GM10248 (cell line): ENCODE measurements around the gene KHK.

Experiments used
- CTCF ChIA-PET: fragments of 300-600 bp; sonication (Branson Sonifier 250); formaldehyde crosslinking; extraction: SDS; loops from one replicate; lab custom pipeline; 2021; ENCODE audit warnings: antibody characterized with exemption; lab: Yijun Ruan, JAX
- POLR2A ChIA-PET: fragments of 350-650 bp; sonication (Branson Sonifier 250); formaldehyde crosslinking; extraction: SDS; loops from one replicate; lab custom pipeline; 2020; ENCODE audit warnings: antibody characterized with exemption; lab: Yijun Ruan, JAX
- DNase-seq: peaks from one replicate; pipeline ENCODE4 v3.0.0; 2012; ENCODE audit errors: extremely low spot score
- TF ChIP-seq, protein P1 (sequence below): IDR thresholded peaks from 2 replicates; pipeline ENCODE4 v1.5.1; 2012; ENCODE audit warnings: mild to moderate bottlenecking, low read depth; ENCODE audit errors: extremely low read depth, missing control alignments, control extremely low read depth

The KHK gene

GRCh38 chr2:27095745-27096651, 9.4 kb downstream of the KHK start:
- CTCF ChIA-PET, result interaction anchor here (1.0 to 10.8 kb wide), 11 partner anchors 10 to 207 kb away, joined by 3 to 136 read pairs (median 5); partner anchors contain the start of genes KHK and TRIM54
- TF ChIP-seq, protein P1, sequence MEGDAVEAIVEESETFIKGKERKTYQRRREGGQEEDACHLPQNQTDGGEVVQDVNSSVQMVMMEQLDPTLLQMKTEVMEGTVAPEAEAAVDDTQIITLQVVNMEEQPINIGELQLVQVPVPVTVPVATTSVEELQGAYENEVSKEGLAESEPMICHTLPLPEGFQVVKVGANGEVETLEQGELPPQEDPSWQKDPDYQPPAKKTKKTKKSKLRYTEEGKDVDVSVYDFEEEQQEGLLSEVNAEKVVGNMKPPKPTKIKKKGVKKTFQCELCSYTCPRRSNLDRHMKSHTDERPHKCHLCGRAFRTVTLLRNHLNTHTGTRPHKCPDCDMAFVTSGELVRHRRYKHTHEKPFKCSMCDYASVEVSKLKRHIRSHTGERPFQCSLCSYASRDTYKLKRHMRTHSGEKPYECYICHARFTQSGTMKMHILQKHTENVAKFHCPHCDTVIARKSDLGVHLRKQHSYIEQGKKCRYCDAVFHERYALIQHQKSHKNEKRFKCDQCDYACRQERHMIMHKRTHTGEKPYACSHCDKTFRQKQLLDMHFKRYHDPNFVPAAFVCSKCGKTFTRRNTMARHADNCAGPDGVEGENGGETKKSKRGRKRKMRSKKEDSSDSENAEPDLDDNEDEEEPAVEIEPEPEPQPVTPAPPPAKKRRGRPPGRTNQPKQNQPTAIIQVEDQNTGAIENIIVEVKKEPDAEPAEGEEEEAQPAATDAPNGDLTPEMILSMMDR, result no peak
- DNase-seq, result peak; percentile 85
- POLR2A ChIA-PET, result no interaction called here

DNA sequence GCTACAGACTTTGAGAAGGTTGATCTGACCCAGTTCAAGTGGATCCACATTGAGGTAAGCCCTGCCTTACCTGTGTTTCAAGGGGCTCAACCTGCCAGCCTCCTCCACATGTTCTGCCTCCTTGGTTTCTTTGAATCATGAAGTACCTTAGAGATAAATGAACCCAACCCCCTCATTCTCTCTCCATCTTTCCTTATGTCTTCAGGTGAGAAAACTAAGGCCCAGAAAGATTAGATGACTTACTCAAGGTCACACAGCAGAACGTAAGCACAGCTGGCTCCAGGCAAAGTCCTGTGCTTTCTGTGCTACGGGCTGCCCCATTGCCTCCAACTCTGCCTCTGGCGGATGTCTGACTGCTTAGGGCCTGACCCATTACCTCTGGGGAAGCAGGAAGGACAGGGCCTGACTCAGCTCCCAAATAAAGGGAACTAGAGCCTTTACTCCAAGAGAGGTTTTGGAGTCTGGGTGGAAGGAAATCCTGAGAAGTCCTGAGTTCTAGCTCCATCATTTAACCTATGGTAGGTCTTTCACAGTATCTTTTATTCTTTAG, 10.3 kb downstream of the KHK start:
- TF ChIP-seq, protein P1, result no peak
- POLR2A ChIA-PET, result no interaction called here
- DNase-seq, result no peak

DNA sequence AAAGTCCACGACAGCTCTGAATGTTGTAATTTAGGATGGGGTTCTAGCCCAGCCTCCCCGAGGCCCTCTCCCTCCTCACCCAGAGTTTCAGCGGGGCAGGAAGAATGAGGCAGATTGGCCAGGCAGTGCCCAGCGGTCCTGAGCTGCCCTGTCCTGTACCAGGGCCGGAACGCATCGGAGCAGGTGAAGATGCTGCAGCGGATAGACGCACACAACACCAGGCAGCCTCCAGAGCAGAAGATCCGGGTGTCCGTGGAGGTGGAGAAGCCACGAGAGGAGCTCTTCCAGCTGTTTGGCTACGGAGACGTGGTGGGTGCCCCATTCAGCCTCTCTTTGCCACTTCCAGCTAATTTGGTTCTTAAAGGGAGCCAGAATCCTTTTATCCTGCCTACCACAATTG, 10.8 kb downstream of the KHK start:
- TF ChIP-seq, protein P1, result no peak
- ChIA-PET CTCF (interaction anchor here (0.7 to 10.8 kb wide), 19 partner anchors 8 to 586 kb away, joined by 3 to 136 read pairs (median 5); partner anchors contain the start of genes KHK and TRIM54), POLR2A (no interaction called here)
- DNase-seq, result no peak

More for the DNA sequence above, 10.3 kb downstream of the KHK start:
- CTCF ChIA-PET, result interaction anchor here (0.7 to 10.8 kb wide), 19 partner anchors 9 to 586 kb away, joined by 3 to 136 read pairs (median 5); partner anchors contain the start of genes KHK and TRIM54

GRCh38 chr2:27099334-27099955, 12.9 kb downstream of the KHK start:
- ChIA-PET POLR2A (no interaction called here), CTCF (interaction anchor here (0.7 to 10.8 kb wide), 17 partner anchors 8 to 206 kb away, joined by 3 to 136 read pairs (median 4); partner anchors contain the start of genes KHK, PREB and TRIM54)
- DNase-seq, result no peak
- TF ChIP-seq, protein P1, result no peak

GRCh38 chr2:27100036-27100435, 13.5 kb downstream of the KHK start:
- POLR2A ChIA-PET, result no interaction called here
- CTCF ChIA-PET, result interaction anchor here (0.9 to 10.8 kb wide), 15 partner anchors 8 to 205 kb away, joined by 3 to 136 read pairs (median 4); partner anchors contain the start of genes KHK, PREB and TRIM54
- TF ChIP-seq, protein P1, result no peak
- no peak for DNase-seq

DNA sequence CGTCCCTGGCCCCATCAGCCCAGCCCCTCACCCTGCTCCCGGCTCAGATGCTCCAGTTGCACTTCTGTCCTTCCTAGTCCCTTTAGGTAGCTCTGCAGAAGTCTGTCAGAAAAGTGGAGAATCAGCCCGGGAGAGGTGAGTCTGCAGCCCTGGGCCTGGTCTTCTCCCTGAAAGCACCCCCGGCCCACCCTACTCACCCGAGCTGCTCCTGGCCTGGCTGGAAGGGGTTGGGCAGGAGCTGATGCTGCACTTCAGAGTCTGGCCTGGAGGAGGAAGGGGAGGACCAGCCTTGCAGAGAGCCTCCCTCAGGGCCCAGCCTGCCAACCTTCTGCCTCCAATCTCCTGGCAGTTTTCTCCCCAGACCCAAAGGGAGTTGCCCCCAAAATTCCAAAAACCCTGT, 15.8 kb downstream of the KHK start:
- DNase-seq, result no peak
- TF ChIP-seq, protein P1, result no peak
- ChIA-PET POLR2A (no interaction called here), CTCF (interaction anchor here (0.9 to 10.8 kb wide), 13 partner anchors 9 to 201 kb away, joined by 3 to 136 read pairs (median 4); partner anchors contain the start of genes KHK and TRIM54)
